Endometrial microvascular endothelial cells (primary cell): ENCODE data around the gene BPI. TPM values are rescaled to one million over a fixed set of nuclear protein-coding genes. Genes with fewer than 3 reads are reported as not detected.
"Not testable (repeated sequence)": the region's sequence is repeated elsewhere in the genome, so short reads cannot be mapped to it uniquely, and the experiment has no call there.

Source experiments
- in situ Hi-C: cut with HindIII; loops from 2 replicates; pipeline ENCODE4 v1.10.0; 2017; ENCODE audit warnings: low sequenced_read_pairs, low pct_unique_long_range_greater_than_20kb; ENCODE audit errors: inconsistent ontology term
- total RNA-seq: library from RNA; depleted of rRNA; stranded (reverse); fragments of >200 nt; gene quantifications from one replicate; pipeline ENCODE4 v1.2.3, GENCODE V29; 2015; ENCODE audit errors: inconsistent ontology term

The BPI gene
- total RNA-seq, 1 donor from 2014 or later = not detected

GRCh38 chr20:38344107-38344701 lies 40.2 kb downstream of the BPI start:
- in situ Hi-C loops = no loop called here

- in situ Hi-C loops = no loop called here
Measured at GRCh38 chr20:38345643-38346042, 41.7 kb downstream of the BPI start.

DNA sequence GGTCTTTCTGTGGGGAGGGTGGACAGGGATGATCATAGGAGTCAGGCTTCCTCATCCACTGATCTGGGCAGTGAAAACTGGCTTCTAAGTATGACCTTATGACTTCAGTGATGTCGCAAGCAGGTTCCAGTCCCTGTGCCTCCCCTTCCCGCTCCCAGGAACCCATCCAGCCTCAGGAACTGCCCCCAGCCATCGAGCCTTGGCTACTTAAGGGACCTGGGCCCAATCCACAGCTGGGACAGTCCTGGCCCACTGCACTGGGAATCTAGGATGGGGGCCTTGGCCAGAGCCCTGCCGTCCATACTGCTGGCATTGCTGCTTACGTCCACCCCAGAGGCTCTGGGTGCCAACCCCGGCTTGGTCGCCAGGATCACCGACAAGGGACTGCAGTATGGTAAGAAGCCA lies 42.3 kb downstream of the BPI start, which contains the start of gene LBP:
Gene LBP, plus strand, starts transcription at position 236 of the 405 bp plus-strand sequence. Its CDS starts 35 bp downstream, at position 271.
- in situ Hi-C loops = no loop called here

DNA sequence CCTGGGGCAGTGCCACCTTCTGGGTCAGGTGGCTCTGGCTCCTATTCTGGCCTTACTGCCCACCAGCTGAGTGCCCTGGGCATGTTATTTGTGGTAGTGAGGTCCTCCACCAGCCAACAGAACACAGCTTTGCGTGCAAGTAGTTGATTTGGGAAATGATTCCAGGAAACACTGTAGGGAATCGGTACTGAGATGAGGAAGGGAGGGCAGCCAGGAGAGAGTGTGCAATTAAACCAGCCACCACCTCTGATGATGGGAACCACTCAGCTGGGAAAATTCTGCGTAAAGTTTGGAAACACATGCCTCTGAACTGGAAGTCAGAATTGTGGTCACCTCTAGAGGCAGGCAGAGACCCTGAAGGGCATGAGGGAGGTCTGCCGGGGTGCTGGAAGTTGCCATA lies 42.8 kb downstream of the BPI start:
- in situ Hi-C loops = no loop called here

- in situ Hi-C loops = no loop called here
Measured at GRCh38 chr20:38349856-38350255, 45.9 kb downstream of the BPI start.

- in situ Hi-C loops = no loop called here
Measured at GRCh38 chr20:38350879-38351775, 47.2 kb downstream of the BPI start.

- in situ Hi-C loops = no loop called here
Measured at GRCh38 chr20:38353316-38353715, 49.4 kb downstream of the BPI start.

GRCh38 chr20:38354227-38354626 lies 50.3 kb downstream of the BPI start:
- in situ Hi-C loops = no loop called here

- in situ Hi-C loops = no loop called here
Measured at GRCh38 chr20:38355161-38356012, 51.4 kb downstream of the BPI start.

GRCh38 chr20:38357653-38358207 lies 53.8 kb downstream of the BPI start:
- in situ Hi-C loops = no loop called here

- in situ Hi-C loops = no loop called here
Measured at GRCh38 chr20:38358556-38358955, 54.6 kb downstream of the BPI start.

GRCh38 chr20:38363004-38363747 lies 59.2 kb downstream of the BPI start:
- in situ Hi-C loops = no loop called here

- in situ Hi-C loops = no loop called here
Measured at GRCh38 chr20:38369389-38369788, 65.4 kb downstream of the BPI start.

DNA sequence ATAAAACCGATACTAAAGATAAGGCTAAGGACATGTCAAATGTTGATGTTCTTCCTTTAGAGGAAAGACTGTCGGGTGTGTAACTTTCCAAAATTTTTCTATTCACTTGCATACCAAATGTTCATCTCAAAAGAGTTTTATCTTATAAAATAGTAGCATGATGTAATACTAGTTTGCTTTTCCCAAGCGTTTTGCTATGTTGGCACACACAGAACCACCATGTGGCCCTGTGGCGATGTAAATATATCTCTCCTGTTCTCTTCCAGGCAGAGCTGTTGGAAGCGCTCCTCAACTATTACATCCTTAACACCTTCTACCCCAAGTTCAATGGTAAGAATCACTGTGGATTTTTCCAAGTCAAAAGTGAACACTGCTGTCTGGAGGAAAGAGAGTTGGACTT lies 68.8 kb downstream of the BPI start:
- in situ Hi-C loops = no loop called here

- in situ Hi-C loops = no loop called here
Measured at GRCh38 chr20:38373231-38373867, 69.4 kb downstream of the BPI start.

GRCh38 chr20:38373898-38374297 lies 69.9 kb downstream of the BPI start:
- in situ Hi-C loops = no loop called here

- in situ Hi-C loops = no loop called here
Measured at GRCh38 chr20:38377039-38377685, 73.2 kb downstream of the BPI start.

DNA sequence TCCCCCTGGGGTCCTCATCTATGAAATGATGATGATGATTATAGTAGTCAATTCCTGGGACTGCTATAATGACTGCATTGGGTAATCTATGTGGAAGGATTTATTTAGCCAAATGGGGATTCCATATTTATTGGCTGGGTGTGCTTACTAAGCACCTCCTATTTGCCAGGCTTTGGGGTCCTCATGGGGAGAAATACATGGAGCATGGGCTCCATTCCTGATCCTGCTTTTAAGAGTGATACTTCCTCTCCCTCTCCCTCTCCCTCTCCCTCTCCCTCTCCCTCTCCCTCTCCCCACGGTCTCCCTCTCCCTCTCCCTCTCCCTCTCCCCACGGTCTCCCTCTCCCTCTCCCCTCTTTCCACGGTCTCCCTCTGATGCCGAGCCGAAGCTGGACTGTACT lies 73.9 kb downstream of the BPI start:
- in situ Hi-C loops = not testable (repeated sequence)
